Measurements from ENCODE around the gene NAALADL2. TPM values are rescaled to one million over a fixed set of nuclear protein-coding genes. Genes with fewer than 3 reads are reported as not detected.

The NAALADL2 gene
- total RNA-seq, 4 donors from 2014 or later, result 0.85 to 6.3 (median 1.6) TPM

- H3K27ac ChIP-seq, result no peak overlapping the region
- WGBS, 2 donors, result 75 to 76% methylated on average over 3 of the region's 3 CpGs
- H3K27me3 ChIP-seq, result no peaks in the 10 kb centered on the region
- TF ChIP-seq POLR2A (IDR thresholded peaks at IDR 0.05), result no peak
- TF ChIP-seq CTCF (IDR thresholded peaks at IDR 0.05), result no peak
- no peak overlapping the region for H3K4me3 ChIP-seq
- intact Hi-C loops (cut with DNase I), result no loop called here
- no peaks in the 10 kb centered on the region for H3K4me1 ChIP-seq
- no peaks in the 10 kb centered on the region for H3K36me3 ChIP-seq
- DNase-seq, result no peak
- H3K9me3 ChIP-seq, result no peaks in the 10 kb centered on the region
Observed at GRCh38 chr3:175088766-175089380, 229.7 kb downstream of the NAALADL2 start.

GRCh38 chr3:175091426-175092114 is 232.4 kb downstream of the NAALADL2 start:
- H3K4me1 ChIP-seq, result peaks cover 0 to 8% (median 0%) of the 10 kb centered on the region in 3 donors
- TF ChIP-seq POLR2A (IDR thresholded peaks at IDR 0.05) (no peak), CTCF (IDR thresholded peaks at IDR 0.05) (no peak)
- no peaks in the 10 kb centered on the region for H3K9me3 ChIP-seq
- H3K36me3 ChIP-seq, result no peaks in the 10 kb centered on the region
- no peak overlapping the region for H3K27ac ChIP-seq
- H3K27me3 ChIP-seq, result no peaks in the 10 kb centered on the region
- intact Hi-C loops (cut with DNase I), result no loop called here
- H3K4me3 ChIP-seq, result no peak overlapping the region
- no peak for DNase-seq
- 71 to 72% methylated on average over 7 of the region's 7 CpGs for WGBS, 2 donors

GRCh38 chr3:175093748-175094147 is 234.6 kb downstream of the NAALADL2 start:
- WGBS, 2 donors, result 77 to 79% methylated on average over 3 of the region's 3 CpGs
- Histone ChIP-seq H3K9me3 (no peaks in the 10 kb centered on the region), H3K4me1 (peaks cover 0 to 8% (median 0%) of the 10 kb centered on the region in 3 donors), H3K36me3 (no peaks in the 10 kb centered on the region), H3K27me3 (no peaks in the 10 kb centered on the region), H3K4me3 (no peak overlapping the region), H3K27ac (no peak overlapping the region)
- TF ChIP-seq POLR2A (IDR thresholded peaks at IDR 0.05), result no peak
- no peak for TF ChIP-seq CTCF (IDR thresholded peaks at IDR 0.05)
- no peak for DNase-seq
- intact Hi-C loops (cut with DNase I), result no loop called here

GRCh38 chr3:175094344-175094743 is 235.2 kb downstream of the NAALADL2 start:
- H3K27ac ChIP-seq, result no peak overlapping the region
- H3K9me3 ChIP-seq, result no peaks in the 10 kb centered on the region
- no peak overlapping the region for H3K4me3 ChIP-seq
- 31 to 55% methylated on average over 2 of the region's 2 CpGs for WGBS, 2 donors
- no peak for TF ChIP-seq POLR2A (IDR thresholded peaks at IDR 0.05)
- TF ChIP-seq CTCF (IDR thresholded peaks at IDR 0.05), result no peak
- no peaks in the 10 kb centered on the region for H3K36me3 ChIP-seq
- no peaks in the 10 kb centered on the region for H3K27me3 ChIP-seq
- peaks cover 0 to 8% (median 0%) of the 10 kb centered on the region in 3 donors for H3K4me1 ChIP-seq
- intact Hi-C loops (cut with DNase I), result no loop called here
- DNase-seq, result no peak

- peaks cover 0 to 8% (median 0%) of the 10 kb centered on the region in 3 donors for H3K4me1 ChIP-seq
Observed at GRCh38 chr3:175098644-175099043, 239.5 kb downstream of the NAALADL2 start.

More at GRCh38 chr3:175098644-175099043, 239.5 kb downstream of the NAALADL2 start:
- no peak overlapping the region for H3K4me3 ChIP-seq
- no peaks in the 10 kb centered on the region for H3K9me3 ChIP-seq
- no peaks in the 10 kb centered on the region for H3K36me3 ChIP-seq
- no peaks in the 10 kb centered on the region for H3K27me3 ChIP-seq
- no peak for DNase-seq
- no peak for TF ChIP-seq CTCF (IDR thresholded peaks at IDR 0.05)
- TF ChIP-seq POLR2A (IDR thresholded peaks at IDR 0.05), result no peak
- H3K27ac ChIP-seq, result no peak overlapping the region
- intact Hi-C loops (cut with DNase I), result no loop called here
- 93 to 100% methylated on average over 1 of the region's 1 CpG for WGBS, 2 donors
